Stimulated activated CD4-positive, alpha-beta T cell treated with anti-CD3 and anti-CD28 coated beads, Interleukin-15, amount 100 ng/mL, for 48 hours (primary cell): ENCODE measurements around the gene RABEP1.
"Not testable (repeated sequence)": the region's sequence is repeated elsewhere in the genome, so short reads cannot be mapped to it uniquely, and the experiment has no call there.

Experiments used
- DNase-seq, 2 donors: peaks; one replicate each; pipeline ENCODE4 v3.0.0-alpha.2; 2020; ENCODE audit warnings: low read depth in 2 of 2

Gene RABEP1

GRCh38 chr17:5424909-5425308, 142.8 kb downstream of the RABEP1 start:
- DNase-seq: no peak

- no peak for DNase-seq
Measured at GRCh38 chr17:5425826-5426225, 143.7 kb downstream of the RABEP1 start.

GRCh38 chr17:5429191-5429887, 147.3 kb downstream of the RABEP1 start:
- no peak for DNase-seq

- DNase-seq: no peak
Measured at GRCh38 chr17:5430413-5430999, 148.4 kb downstream of the RABEP1 start.

DNA sequence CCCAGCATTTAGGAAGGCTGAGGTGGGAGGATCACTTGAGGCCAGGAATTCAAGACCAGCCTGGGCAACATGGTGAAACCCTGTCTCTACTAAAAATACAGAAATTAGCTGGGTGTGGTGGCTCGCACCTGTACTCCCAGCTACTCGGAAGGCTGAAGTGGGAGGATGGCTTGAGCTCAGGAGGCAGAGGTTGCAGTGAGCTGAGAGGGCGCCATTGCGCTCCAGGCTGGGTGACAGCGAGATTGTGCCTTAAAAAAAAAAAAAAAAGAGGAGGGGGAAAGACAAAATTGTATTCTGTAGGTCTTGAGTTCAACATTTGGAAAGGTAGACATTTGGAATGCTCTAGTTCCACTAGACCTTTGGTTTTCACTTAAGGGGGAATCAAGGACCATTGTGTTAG, 149.2 kb downstream of the RABEP1 start:
- not testable (repeated sequence) for DNase-seq

DNA sequence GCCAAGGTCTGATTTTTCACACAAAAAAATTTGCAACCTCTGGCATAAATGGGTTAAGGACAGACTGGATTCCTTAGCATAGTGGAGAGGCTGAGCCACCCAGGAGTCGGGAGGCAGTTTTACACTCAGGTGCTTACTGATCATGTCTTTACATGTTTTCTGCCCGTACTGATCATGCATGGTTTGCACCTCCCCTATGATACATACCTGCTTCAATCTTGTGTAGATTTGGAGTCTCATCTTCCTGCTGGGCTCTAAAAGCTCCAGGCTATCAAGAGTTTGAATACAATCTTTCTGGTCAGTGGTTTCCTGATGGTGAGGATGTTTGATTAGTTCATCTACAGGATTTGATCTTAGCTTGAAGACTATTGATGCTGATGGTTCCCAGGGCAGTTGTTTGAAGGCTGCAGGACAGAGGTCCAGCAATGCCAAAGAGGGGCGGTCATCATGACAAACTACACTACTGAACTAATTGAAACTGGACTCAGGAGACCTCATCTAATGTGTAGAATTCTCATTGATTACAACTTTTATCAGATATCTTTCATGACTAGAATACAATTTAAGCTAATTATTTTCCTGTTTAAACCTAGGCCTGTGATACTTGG, 150.0 kb downstream of the RABEP1 start:
- DNase-seq: no peak

- no peak for DNase-seq
Measured at GRCh38 chr17:5434984-5435383, 152.9 kb downstream of the RABEP1 start.
